ENCODE results near the gene ACTR6. TPM values are rescaled to one million over a fixed set of nuclear protein-coding genes. Genes with fewer than 3 reads are reported as not detected.
"Not testable (repeated sequence)": the region's sequence is repeated elsewhere in the genome, so short reads cannot be mapped to it uniquely, and the experiment has no call there.

ACTR6 gene
- total RNA-seq, 1 donor from 2014 or later: 23.5 TPM

DNA sequence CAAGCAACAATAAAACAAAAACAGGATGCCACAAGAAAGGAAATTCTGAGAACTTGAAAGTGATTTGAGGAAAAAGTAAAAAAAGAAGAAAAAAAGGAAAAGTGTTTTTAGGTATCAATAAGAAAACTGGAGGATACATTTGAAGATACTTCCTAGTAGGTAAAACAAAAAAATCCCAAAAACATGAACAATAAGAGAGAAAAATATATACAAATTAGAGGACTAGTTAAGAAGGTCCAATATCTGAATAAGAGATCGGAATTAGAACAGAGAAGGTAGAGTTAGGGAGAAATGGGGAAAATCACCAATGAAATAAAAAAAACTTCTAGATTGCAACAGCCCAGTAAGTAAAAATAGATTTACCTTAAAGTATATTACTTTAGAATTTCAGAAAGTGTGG, 57.5 kb downstream of the ACTR6 start:
- ChIA-PET POLR2A (no interaction called here), CTCF (no interaction called here)
- H3K4me3 Mint-ChIP-seq: no peak overlapping the region
- no peaks in the 10 kb centered on the region for H3K27me3 Mint-ChIP-seq
- ATAC-seq (ENCODE audit: low read depth) (no peak), DNase-seq (no peak)
- TF ChIP-seq, protein P1, sequence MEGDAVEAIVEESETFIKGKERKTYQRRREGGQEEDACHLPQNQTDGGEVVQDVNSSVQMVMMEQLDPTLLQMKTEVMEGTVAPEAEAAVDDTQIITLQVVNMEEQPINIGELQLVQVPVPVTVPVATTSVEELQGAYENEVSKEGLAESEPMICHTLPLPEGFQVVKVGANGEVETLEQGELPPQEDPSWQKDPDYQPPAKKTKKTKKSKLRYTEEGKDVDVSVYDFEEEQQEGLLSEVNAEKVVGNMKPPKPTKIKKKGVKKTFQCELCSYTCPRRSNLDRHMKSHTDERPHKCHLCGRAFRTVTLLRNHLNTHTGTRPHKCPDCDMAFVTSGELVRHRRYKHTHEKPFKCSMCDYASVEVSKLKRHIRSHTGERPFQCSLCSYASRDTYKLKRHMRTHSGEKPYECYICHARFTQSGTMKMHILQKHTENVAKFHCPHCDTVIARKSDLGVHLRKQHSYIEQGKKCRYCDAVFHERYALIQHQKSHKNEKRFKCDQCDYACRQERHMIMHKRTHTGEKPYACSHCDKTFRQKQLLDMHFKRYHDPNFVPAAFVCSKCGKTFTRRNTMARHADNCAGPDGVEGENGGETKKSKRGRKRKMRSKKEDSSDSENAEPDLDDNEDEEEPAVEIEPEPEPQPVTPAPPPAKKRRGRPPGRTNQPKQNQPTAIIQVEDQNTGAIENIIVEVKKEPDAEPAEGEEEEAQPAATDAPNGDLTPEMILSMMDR (IDR thresholded peaks at IDR 0.05): no peak
- no peaks in the 10 kb centered on the region for H3K36me3 Mint-ChIP-seq (ENCODE audit: low read depth)
- intact Hi-C loops (cut with micrococcal nuclease): no loop called here
- no peaks in the 10 kb centered on the region for H3K9me3 Mint-ChIP-seq
- no peaks in the 10 kb centered on the region for H3K4me1 Mint-ChIP-seq
- H3K27ac Mint-ChIP-seq: no peak overlapping the region

DNA sequence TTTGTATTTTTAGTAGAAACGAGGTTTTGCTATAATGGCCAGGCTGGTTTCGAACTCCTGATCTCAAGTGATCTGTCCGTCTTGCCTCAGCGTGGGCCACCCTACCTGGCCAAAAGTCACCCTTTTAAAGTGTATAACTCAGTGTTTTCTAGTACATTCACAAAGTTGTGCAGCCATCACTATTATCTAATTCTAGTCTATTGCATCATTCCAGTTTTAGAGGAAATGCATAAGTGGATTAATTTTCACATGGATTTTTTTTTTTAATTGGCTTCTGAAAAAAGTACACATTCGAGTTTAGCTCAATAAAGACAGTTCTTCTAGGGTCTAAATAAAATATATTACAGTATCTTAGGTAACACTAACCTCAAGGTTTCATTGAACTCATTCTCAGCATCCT, 62.5 kb downstream of the ACTR6 start:
- Mint-ChIP-seq H3K27me3 (no peaks in the 10 kb centered on the region), H3K4me3 (no peak overlapping the region), H3K9me3 (no peaks in the 10 kb centered on the region), H3K27ac (no peak overlapping the region), H3K4me1 (peaks cover 13% of the 10 kb centered on the region), H3K36me3 (ENCODE audit: low read depth) (peaks cover 5% of the 10 kb centered on the region)
- POLR2A ChIA-PET: no interaction called here
- DNase-seq (no peak), ATAC-seq (ENCODE audit: low read depth) (no peak)
- CTCF ChIA-PET: no interaction called here
- TF ChIP-seq, protein P1 (IDR thresholded peaks at IDR 0.05): no peak
- intact Hi-C loops (cut with micrococcal nuclease): loop anchor here (10.0 kb wide), 1 partner anchor 1618 kb away; the partner anchor contains the start of genes APAF1 and IKBIP

DNA sequence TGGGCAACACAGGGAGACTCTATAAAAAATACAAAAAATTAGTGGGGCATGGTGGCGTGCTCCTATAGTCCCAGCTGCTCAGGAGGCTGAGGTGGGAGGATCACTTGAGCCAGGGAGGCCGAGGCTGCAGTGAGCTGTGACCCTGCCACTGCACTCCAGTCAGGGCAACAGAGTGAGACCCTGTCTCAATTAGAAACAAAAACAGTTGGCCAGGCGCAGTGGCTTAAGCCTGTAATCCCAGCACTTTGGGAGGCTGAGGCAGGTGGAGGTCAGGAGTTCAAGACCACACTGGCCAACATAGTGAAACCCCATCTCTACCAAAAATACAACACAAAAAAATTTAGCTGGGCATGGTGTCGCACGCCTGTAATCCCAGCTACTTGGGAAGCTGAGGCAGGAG, 64.5 kb downstream of the ACTR6 start:
- H3K27ac Mint-ChIP-seq; H3K27me3 Mint-ChIP-seq; POLR2A ChIA-PET; H3K9me3 Mint-ChIP-seq; H3K4me3 Mint-ChIP-seq; H3K36me3 Mint-ChIP-seq (ENCODE audit: low read depth); CTCF ChIA-PET; DNase-seq; ATAC-seq (ENCODE audit: low read depth): not testable (repeated sequence)
- intact Hi-C loops (cut with micrococcal nuclease): loop anchor here (5.0 to 10.0 kb wide), 2 partner anchors 1620 to 1763 kb away; partner anchors contain the start of genes APAF1 and IKBIP
- H3K4me1 Mint-ChIP-seq: peaks cover 27% of the 10 kb centered on the region

DNA sequence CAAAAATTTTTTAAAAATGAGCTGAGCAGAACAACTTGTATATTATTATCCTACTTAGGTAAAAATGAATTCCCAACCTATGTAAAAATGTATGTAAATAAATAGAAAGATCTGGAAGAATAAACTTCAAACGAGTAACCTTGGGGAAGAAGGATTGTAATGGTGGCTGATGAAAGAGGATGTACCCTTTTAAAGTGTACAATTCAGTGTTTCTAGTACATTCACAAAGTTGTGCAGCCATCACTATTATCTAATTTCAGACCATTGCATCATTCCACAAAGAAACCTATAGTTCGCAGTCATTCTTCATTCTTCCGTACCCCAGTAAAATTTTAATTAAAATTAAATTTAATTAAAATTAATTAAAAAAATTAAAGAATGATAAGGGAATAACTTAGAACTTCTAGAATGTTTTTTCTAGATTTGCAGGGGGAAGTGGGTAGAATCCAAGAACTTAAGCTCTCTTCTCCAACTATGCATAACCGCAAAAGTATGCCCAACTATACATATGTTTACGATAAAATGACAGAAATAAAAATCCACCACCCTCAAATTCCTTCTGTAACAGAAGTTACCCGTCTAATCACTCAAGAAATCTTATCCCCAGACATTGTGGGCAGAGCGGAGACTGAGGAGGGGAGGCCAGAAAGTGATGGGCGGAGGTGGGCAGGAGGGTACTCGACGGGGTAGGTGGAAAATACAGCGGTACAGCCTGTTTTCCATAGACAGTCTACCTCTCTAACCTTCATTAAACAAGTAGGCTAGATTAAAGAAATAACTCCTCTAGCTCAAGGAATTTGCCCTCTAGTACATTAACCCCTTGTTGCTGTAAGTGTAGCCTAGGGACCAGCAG, 65.3 kb downstream of the ACTR6 start:
- H3K4me1 Mint-ChIP-seq: peaks cover 33% of the 10 kb centered on the region
- peak overlapping the region; percentile 99 for H3K4me3 Mint-ChIP-seq
- no peak for ATAC-seq (ENCODE audit: low read depth)
- H3K27me3 Mint-ChIP-seq: no peaks in the 10 kb centered on the region
- TF ChIP-seq, protein P1 (IDR thresholded peaks at IDR 0.05): no peak
- ChIA-PET CTCF (no interaction called here), POLR2A (interaction anchor here (0.9 to 2.6 kb wide), 2 partner anchors 65 to 102 kb away, joined by 3 to 26 read pairs; partner anchors contain the start of gene ACTR6)
- H3K27ac Mint-ChIP-seq: peak overlapping the region; percentile 95
- peaks cover 7% of the 10 kb centered on the region for H3K36me3 Mint-ChIP-seq (ENCODE audit: low read depth)
- no peaks in the 10 kb centered on the region for H3K9me3 Mint-ChIP-seq
- intact Hi-C loops (cut with micrococcal nuclease): loop anchor here (2.0 to 10.0 kb wide), 3 partner anchors 1621 to 1797 kb away; partner anchors contain the start of genes APAF1 and IKBIP
- no peak for DNase-seq

DNA sequence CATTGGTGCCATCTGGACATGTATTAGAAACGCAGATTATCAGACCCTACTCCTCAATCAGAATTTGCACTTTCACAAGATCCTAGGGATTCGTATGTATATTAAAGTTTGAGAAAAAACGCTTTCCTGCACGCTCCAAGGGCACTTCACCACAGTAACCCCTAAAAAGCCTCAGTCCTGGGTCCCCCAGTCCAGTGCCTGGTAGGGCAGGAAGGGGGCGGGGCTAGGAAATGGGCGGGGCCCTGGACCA, 65.9 kb downstream of the ACTR6 start:
- Mint-ChIP-seq H3K4me3 (peak overlapping the region; percentile 99), H3K36me3 (ENCODE audit: low read depth) (peaks cover 8% of the 10 kb centered on the region), H3K27ac (peak overlapping the region; percentile 95), H3K4me1 (peaks cover 34% of the 10 kb centered on the region), H3K27me3 (no peaks in the 10 kb centered on the region), H3K9me3 (no peaks in the 10 kb centered on the region)
- POLR2A ChIA-PET: interaction anchor here (0.7 to 2.6 kb wide), 3 partner anchors 66 to 962 kb away, joined by 3 to 26 read pairs (median 5); partner anchors contain the start of gene ACTR6
- intact Hi-C loops (cut with micrococcal nuclease): loop anchor here (2.0 to 10.0 kb wide), 3 partner anchors 1622 to 1796 kb away; partner anchors contain the start of genes APAF1 and IKBIP
- CTCF ChIA-PET: no interaction called here
- DNase-seq: no peak
- peak; percentile 83 for ATAC-seq (ENCODE audit: low read depth)
- TF ChIP-seq, protein P1 (IDR thresholded peaks at IDR 0.05): no peak

Data from activated B cell treated with CpG ODN at 0.5 μM for 24 hours (primary cell).